Omental fat pad (tissue), 4 donors: ENCODE measurements around the gene SUN3. TPM values are rescaled to one million over a fixed set of nuclear protein-coding genes. Genes with fewer than 3 reads are reported as not detected.

Source experiments
- ATAC-seq: fragments of 150-250 bp; one replicate; pipeline ENCODE4 v1.9.1; 2016; ENCODE audit warnings: mild to moderate bottlenecking, moderate library complexity; ENCODE audit not compliant: low FRiP score
- DNase-seq: peaks from one replicate; pipeline ENCODE4 v3.0.0-alpha.2; 2019; ENCODE audit warnings: low spot score
- total RNA-seq, 4 donors: library from RNA; depleted of rRNA; stranded (reverse); fragments of >200 nt; gene quantifications; one replicate each; pipeline ENCODE4 v1.1.0, GENCODE V29; 2016
- TF ChIP-seq, protein P1 (sequence below), 3 donors: fragments of 450-650 bp; IDR thresholded peaks; one replicate each; pipeline ENCODE4 v1.5.1; 2016 to 2017; ENCODE audit warnings: antibody characterized with exemption in 3 of 3, mild to moderate bottlenecking in 3 of 3, moderate library complexity in 2 of 3

SUN3 gene
- total RNA-seq, 4 donors from 2014 or later = not detected

DNA sequence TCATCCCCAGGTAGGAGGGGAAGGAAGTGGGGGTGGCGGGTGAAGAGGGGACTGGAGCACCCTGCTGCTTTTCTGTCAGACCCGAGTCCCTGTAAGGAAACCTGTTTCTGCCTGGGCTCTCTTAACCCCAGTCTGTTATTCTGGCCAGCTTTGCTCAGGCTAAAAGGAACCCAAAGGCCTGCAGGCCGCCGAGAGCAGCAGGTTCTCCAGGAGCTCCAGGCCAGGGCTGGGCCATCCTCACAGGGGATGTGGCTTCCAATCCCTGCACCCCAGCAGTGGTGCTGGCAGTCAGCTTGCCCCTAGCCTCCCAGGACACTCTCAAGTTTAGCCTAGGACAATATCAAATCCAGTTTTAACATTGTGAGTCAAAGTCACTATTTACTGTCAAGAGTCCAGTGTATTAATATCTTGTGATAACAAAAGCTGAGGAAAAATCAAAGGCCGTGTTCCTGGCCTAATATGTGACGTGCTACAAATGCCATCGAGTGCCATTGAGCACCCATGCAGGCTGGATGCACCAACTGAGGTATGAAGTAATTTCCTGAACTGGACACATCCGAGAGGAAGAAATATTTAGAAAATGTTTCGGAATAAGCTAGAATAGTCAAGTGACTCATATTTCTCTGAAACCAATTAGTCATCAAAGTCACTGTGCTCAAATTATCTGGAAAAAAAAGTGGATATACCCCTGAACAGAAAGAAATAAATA is 87.6 kb downstream of the SUN3 start:
- TF ChIP-seq, protein P1, sequence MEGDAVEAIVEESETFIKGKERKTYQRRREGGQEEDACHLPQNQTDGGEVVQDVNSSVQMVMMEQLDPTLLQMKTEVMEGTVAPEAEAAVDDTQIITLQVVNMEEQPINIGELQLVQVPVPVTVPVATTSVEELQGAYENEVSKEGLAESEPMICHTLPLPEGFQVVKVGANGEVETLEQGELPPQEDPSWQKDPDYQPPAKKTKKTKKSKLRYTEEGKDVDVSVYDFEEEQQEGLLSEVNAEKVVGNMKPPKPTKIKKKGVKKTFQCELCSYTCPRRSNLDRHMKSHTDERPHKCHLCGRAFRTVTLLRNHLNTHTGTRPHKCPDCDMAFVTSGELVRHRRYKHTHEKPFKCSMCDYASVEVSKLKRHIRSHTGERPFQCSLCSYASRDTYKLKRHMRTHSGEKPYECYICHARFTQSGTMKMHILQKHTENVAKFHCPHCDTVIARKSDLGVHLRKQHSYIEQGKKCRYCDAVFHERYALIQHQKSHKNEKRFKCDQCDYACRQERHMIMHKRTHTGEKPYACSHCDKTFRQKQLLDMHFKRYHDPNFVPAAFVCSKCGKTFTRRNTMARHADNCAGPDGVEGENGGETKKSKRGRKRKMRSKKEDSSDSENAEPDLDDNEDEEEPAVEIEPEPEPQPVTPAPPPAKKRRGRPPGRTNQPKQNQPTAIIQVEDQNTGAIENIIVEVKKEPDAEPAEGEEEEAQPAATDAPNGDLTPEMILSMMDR (IDR thresholded peaks at IDR 0.05) = no peak
- DNase-seq = no peak
- ATAC-seq = peak; percentile 39

DNA sequence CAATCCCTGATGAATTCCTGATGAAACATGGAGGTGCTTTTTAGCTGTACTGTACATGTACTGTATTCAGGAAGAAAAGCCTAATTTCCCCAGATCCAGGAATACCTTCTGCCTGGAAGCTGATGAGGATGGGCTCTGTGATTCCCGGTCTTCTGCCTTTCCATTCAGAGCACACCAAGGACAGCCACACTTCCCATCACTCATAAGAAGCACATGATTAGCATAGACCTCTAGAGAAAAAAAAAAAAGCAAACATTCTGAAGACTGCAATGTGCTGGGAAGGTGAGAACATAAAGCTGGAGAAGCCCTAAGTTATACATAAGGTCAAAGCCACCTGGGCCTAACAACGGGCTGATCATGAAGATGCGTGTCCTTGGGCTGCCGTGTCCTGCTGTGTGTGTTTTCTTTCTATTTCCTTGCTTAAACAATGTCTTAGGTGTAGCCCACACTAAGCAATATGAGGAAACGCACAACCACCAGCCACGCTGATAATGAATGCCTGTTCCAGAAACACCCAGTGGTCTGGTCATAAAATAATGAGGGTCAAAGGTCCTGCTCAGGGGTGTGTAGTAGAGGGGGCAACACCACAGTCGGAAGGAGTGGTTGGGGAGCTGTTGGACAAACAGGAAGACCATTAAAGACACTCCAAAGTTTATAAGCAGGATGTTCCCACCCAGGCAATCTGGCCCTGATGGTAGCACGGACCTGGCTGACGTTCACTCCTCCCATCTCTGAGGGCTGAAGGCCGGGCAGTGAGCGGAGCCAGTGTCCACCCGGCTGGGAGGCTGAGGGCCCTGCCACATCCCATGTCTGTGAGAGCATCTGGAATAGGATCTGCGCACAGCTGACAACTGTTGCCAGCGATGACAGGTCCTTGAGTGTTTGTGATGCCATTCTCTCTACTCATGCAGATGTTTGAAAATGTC is 88.6 kb downstream of the SUN3 start:
- ATAC-seq = no peak
- TF ChIP-seq, protein P1 (IDR thresholded peaks at IDR 0.05) = no peak
- DNase-seq = no peak

DNA sequence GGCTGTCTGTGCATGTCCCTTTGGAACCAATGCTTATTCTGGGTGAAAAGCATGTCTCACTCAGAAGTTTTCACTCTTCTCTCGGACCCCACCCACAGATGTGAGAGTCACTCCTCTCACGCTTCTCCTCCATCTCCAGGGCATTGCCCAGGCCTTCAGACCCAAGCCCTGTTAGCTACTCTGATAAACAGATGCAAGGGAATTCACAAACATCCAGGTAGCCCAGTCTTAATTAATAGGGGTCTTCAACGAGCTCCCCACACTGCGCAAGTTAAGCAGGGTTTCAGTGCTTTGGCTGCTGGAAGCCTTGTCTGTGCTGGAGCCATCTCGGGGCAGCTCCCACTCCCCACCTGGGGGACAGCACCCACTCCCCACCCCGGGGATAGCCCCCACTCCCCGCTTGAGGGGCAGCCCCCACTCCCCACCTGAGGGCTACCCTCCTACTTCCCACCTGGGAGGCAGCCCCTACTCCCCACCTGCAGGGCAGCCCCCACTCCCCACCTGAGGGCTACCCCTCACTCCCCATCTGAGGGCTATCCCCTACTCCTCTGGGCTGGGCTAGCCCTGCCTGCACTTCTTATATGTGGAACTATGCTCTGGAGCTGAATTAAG is 89.4 kb downstream of the SUN3 start:
- ATAC-seq = no peak
- no peak for DNase-seq
- TF ChIP-seq, protein P1 (IDR thresholded peaks at IDR 0.05) = no peak

DNA sequence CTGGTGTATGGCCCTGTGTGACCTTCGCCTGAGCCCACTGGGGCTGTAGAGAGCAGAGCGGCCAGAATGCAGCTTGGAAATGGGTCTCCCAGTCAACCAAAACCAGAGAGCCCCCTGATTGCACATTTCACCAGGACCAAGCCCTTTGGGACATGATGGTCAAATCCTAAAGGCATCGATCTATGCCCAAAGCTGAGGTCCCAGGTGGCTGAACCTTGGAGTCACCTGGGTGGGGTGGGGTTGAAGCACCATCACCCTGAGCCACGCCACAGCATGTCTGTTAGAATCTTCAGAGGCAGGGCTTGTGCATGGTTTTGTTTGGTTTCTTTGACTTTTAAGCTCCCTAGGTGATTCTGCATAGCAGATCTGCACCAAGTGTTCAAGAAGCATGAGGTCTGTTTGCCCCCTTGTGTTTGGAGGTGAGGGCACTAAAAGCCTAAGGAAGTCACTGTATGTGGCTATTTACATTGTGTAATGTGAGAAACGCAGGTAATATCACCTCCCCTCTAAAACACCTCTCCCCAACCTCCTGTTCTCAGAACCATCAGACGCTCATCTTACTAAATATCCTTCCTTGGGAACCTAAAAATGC is 90.2 kb downstream of the SUN3 start:
- ATAC-seq (no peak), DNase-seq (no peak)
- TF ChIP-seq, protein P1 (IDR thresholded peaks at IDR 0.05) = no peak

DNA sequence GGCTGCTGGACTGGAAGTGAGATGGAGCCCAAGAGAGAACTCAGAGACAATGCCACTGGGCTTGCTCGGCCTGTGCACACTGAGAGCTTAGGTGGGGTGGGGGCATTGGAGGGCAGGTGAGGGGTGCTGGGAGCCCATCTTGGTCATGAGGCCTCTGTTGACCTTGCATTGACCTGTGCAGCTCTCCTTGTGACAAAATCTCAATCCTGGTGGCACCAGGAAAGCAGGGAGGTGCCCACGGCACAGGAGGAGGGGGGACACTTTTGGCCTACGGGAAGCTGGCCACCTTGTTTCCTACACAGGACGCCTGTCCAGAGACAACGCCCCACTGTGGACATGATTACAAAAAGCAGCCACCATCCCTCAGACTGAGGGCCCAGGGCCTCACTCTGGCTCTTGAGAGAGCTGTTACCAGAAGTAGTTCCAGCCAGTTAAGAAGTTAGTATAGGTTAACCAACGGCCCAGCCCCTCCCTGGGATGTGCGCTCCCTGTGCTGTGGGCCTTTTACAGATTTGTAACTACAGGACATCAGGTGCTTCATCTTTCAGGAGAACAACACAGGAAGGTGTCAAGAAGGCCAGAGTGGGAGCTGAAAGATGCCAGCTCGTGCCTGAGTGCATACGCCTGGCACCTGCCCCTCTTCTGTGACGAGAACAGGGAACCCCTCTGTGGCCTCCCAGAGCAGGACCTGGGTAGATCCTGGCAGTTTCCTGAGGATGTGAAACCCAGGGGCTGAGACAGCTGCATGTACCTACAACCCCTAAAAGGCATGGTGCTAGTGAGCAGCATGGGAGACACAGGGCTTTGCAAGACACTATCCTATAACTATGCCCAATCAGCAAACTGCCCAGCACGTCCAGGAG is 91.0 kb downstream of the SUN3 start:
- DNase-seq = no peak
- TF ChIP-seq, protein P1 (IDR thresholded peaks at IDR 0.05) = no peak
- ATAC-seq = no peak

Other genes starting within 250 kb of the SUN3 start
- 10 to 100 TPM in 1 of 4 donors, 1 to 10 TPM in 1, under 1 TPM in 2; 0.38 to 81.7 (median 0.82) TPM for gene PKD1L1, start 80.6 kb downstream of the SUN3 start, total RNA-seq
- 10 to 100 TPM; 21.7 to 43.0 (median 32.2) TPM for gene HUS1, start 49.5 kb downstream of the SUN3 start, total RNA-seq
- gene C7orf57, start 6.4 kb upstream of the SUN3 start, total RNA-seq = under 1 TPM in 1 of 4 donors, not detected in 3; 0.24 TPM
- 100 to 1,000 TPM in 1 of 4 donors, 10 to 100 TPM in 3; 26.1 to 114 (median 32.6) TPM for gene UPP1, start 60.2 kb upstream of the SUN3 start, total RNA-seq
- under 1 TPM in 3 of 4 donors, not detected in 1; 0.13 to 0.37 (median 0.16) TPM for gene ABCA13, start 142.4 kb upstream of the SUN3 start, total RNA-seq